NCI-H1436 treated with DMSO at 0.1 percent for 48 hours (cell line): ENCODE data around the gene GPN2.

ENCODE experiments used
- DNase-seq: peaks from one replicate; lab custom pipeline; 2025; lab: John Stamatoyannopoulos, UW

The GPN2 gene

DNA sequence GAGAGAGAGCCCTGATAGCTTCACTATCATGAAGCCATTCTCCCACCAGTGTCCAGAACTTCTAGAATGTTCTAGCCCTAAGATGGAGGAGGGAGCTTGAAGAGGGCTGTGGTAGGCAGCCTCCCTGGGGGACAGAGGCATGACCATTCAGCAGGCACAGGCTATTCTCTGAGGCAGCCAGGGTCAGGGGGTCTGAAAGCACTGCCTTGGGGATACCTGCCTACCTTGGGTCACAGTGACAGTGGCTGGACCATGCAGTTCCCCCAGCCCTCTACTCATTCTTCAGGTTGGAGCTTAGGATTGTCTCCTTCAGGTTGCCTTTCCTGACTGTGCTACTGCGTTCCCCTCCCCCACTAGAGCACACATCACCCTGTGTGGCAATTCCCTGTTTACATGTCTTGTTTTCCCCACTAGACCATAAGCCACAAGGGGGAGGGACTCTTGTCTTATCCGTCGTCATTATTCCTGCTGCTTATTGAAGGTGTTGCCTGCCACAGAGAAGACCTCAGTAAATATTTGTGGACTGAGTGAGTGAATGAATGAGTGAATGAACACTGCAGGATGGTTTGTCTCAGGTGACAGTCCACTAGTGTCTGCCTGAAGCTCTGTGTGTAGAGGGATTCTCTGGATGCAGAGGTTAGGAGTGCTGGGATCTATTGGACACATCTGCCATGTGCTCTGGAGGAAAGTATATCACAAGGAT lies 58.4 kb downstream of the GPN2 start:
- no peak for DNase-seq

- DNase-seq: no peak
Observed at GRCh38 chr1:26831059-26831458, 59.0 kb downstream of the GPN2 start.

GRCh38 chr1:26829184-26829911 lies 60.7 kb downstream of the GPN2 start:
- no peak for DNase-seq

GRCh38 chr1:26828411-26828991 lies 61.6 kb downstream of the GPN2 start:
- DNase-seq: no peak

DNA sequence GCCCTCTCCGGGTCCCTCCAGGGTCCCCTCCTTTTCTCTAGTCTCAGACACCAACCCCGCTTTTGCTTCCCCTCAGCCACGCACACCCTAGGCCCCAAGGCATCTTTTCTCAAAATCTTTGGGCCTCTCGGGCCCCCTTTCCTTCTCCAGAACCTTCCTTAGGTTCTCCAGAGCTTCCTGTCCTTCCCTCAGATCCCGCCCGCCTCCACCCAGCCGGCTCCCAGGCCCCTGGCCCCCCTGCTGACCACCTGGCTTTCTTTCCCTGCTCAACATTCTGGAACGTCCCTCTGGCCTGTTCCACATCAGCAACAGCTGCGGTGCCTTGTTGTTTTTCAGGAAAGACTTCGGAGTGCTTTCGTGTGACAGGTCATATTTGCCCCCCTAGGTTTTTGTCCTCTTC lies 62.4 kb downstream of the GPN2 start:
- no peak for DNase-seq

DNA sequence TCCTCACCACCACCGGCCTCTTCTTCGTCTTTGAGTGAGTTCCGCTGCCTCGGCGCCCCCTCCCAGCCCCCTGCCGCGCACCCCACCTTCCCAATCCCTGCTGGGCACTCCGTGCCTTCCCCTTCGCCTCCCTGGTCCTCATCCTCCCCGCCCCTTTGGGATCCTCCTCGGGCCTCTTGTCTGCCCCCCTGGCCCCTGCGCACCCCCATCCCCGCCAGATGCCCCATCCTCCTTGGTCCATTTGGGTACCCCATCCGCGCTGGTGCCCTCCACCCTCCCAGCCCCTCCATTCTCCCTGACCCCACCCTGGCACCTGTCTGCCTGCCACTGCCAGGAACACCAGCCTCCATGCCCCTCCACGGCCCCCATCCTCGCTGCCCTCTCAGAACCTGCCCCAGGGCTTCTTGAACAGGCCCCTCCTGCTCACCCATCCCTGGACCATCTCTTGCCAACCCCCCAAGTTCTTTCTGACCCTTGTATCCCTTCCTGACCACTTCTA lies 62.9 kb downstream of the GPN2 start:
- DNase-seq: no peak

GRCh38 chr1:26826261-26827105 lies 63.6 kb downstream of the GPN2 start, which contains the start of gene ZDHHC18:
ZDHHC18 (plus strand) TSS chr1:26826688; CDS start chr1:26826805, 117 bp downstream.
- DNase-seq: no peak
